ENCODE results near the gene TXNDC11.

The TXNDC11 gene

DNA sequence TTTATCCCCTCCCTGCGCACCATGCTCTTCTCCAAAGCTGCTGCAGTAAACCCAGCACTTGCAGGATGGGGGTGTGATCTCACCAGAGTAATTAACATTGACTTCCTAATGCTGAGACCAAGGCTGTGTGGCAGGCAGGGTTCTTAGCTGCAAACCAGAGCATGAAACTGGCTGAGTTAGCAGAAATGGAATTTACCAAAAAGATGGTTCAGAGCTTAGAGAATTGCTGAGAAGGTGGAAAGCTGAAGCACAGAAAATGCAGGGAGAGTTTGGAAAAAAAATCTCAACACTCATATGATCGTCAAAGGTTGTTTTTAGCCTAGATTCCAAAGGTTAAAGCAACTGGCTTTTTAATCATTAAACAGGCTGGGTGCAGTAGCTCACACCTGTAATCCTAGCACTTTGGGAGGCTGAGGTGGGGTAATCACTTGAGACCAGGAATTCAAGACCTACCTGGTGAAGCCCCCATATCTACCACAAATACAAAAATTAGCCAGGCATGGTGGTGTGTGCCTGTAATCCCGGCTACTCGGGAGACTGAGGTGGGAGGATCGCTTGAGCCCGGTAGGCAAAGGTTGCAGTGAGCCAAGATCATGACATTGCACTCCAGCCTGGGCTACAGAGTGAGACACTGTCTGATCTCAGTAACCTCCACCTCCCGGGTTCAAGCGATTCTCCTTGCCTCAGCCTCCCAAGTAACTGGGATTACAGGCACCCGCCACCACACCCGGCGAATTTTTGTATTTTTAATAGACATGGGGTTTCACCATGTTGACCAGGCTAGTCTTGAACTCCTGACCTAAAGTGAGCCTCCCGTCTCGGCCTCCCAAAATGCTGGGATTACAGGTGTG, 6.0 kb upstream of the TXNDC11 start:
- no peak for DNase-seq

DNA sequence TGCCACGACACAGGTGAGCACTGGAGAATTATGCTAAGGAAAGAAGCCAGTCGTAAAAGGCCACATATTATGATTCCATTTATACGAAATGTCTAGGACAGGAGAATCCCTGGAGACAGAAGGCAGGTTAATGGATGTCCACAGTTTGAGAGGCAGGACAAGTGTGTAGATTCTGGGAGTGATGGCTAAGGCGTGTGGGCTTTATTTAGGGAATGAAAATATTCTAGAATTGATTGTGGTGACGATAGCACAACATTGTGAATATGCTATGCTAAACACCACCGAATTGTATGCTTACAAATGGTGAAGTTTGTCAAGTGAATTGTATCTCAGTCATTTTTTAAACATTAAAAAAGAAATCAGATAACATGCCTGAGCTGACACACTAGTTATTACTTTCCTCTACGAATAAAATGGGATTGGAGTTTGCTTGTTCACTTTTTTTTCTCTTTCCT, 5.3 kb upstream of the TXNDC11 start:
- DNase-seq: no peak

DNA sequence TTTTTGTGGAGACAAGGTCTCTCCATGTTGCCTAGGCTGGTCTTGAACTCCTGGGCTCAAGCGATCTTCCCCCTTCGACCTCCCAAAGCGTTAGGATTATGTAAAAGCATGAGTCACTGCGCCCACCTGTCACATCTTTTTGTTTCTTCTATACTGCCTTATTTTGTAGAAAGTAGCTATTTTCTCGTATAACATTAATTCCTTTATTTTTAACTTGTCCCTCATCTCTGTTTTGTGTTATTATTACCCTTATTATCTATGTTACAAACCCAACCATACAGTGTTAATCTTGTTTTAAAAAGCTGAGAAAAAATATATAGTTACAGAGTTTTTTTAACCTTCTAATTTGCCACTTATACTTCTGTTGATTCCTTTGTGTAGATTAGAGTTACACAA, 1.4 kb upstream of the TXNDC11 start:
- no peak for DNase-seq

DNA sequence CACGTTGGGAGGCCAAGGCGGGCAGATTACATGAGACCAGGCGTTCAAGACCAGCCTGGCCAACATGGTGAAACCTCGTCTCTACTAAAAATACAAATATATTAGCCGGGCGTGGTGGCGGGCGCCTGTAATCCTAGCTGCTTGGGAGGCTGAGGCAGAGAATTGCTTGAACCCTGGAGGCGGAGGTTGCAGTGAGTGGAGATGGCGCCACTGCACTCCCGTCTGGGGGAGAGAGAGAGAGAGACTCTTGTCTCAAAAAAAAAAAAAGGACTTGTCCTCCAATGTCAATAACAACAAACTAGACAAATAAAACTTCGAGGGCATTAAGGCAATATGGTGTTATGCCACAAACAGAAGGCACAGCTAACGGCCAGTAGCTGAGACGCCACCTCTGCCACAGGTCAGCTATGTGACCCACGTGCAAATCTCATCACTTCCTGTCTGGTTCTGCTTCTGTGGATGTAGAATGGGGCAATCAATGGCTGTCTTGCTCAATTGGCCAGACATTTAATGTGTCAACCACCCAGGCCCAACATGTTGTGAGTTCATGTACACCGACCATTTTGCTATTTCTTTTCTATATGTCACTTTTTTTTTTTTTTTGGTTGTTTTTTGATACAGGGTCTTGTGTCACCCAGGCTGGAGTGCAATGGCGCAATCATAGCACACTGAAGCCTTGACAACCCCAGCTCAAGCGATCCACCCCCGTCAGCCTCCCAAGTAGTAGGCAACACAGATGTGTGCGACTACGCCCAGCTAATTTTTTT, 834 bp upstream of the TXNDC11 start:
- DNase-seq: no peak

DNA sequence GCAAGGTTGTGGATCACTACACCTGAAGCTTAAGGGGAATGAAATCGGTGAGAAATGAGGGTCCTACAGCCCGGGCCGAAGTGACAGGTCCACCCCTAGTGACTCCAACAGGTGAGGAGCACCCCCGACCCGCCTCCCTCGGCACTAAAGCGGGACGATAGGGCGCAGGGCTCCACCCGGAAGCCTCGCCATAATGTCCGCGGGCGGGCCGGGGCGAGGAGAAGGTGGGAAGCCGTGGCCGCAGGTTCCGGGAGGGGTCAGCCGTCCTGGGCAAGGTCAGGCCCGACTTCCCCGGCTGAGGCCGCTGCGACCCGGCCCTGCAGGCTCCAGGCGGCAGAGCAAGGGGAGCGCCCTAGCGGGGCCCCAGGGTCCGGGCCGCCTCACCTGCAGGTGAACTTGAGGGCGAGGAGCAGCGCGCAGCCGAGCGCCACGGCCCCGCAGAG, 543 bp downstream of the TXNDC11 start:
- DNase-seq: peak; percentile 7

DNA sequence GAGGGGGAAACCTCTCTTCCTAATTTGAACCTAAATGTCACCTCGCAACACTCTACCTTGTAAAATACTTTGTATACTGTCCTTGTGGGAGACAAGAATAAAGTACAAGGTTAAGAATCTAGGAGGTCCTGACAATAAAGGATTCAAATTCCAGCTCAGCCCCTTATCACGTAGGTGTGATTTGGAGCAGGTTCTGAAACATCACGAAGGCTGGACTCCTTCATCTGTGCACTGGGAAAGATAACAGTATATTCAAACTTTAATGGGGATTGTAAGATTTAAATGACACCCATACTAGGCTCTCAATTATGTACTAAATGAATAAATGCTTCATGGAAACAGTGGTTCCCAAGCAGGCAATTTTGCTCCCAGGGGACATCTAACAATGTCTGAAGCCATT, 2.1 kb downstream of the TXNDC11 start:
- peak; percentile 38 for DNase-seq

DNA sequence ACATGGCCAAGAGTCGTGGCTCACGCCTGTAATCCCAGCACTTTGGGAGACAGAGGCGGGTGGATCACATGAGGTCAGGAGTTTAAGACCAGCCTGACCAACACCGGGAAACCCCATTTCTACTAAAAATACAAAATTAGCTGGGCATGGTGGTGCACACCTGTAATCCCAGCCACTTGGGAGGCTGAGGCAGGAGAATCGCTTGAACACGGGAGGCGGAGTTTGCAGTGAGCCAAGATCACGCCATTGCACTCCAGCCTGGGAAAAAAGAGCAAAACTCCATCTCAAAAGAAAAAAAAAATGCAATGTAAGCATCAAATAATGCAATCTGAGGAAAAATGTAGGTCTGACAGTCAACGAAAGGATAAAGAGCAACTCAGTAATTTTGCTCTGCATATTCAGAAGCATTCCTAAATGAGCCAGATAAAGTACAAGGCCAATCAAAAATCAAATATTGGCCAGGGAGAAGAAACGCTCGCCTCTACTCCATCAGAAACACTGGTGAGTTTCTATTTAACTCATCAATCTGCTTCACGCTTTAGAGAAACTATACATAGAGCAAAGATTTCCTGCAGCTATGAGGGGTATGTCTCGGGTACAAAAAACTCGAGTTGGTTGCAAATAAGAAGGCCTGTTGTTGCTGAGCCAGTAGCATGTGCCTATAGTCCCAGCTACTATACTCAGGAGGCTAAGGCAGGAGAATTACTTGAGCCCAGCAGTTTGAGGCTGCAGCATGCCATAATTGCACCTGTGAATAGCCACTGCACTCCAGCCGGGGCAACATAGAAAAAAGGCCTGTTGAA, 3.7 kb downstream of the TXNDC11 start:
- no peak for DNase-seq

DNA sequence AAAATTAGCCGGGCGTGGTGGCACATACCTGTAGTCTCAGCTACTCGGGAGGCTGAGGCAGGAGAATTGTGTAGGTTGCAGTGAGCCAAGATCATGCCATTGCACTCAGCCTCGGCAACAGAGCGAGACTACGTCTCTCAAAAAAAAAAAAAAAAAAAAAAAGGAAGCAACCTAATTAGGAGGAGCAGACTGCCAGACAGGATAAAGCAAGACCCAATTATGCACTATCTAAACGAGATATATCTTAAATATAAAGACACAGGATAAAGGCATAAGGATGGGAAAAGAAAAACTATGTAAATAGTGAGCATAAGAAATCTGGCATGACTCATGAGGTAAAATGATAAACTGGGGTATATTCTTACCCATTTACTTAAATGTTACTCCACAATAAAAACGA, 4.9 kb downstream of the TXNDC11 start:
- no peak for DNase-seq

DNA sequence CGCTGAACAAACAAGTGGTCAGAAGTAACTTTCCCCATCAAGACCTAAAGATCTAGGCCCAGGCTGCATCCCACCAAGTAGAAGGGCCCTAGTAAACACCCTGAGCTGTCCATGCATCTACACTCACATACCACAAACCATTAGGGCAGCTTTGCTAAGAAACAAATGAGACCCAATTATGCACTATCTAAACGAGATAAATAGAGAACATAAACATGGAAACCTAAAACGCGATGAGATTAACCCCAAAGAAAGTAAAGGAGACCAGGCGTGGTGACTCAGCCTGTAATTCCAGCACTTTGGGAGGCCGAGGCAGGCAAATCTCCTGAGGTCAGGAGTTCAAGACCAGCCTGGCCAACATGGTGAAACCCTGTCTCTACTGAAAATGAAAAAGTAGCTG, 5.8 kb downstream of the TXNDC11 start:
- DNase-seq: no peak

DNA sequence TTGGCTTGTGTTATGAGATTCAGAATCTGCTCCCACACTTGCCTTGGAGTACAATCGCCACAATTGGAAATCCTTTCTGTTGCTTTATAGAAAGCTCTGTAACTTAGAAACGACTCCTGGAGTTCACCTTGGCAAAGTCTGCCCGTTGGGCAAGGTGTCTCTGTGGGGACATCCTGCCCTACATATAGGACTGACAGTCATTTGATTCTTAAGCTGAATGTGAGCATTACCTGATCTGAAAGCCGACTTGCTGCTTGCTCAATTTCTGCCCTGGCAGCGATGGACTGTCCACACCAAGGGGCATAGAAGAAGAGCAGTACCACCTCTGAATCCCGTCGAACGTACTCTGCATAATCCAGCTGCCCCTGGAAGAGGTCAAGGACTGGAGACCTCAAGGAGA, 6.9 kb downstream of the TXNDC11 start:
- no peak for DNase-seq

DNA sequence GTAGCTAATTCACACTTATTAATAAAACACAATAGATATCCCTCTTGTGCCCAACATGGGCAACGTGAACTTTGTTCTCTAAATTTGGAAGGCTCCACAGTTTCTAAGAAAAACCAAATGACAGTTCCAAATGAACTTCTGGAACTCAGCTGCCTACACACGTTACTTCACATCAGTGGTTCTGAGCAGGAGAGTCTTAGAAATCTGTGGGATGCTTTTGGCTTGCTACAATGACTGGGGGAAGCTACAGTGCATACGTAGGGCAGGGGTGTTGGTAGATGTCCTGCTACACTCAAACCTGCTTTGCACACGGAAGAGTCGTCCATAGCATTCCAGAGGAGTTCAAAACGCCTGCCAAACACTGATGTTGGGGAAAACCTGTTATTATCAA, 8.0 kb downstream of the TXNDC11 start:
- no peak for DNase-seq

DNA sequence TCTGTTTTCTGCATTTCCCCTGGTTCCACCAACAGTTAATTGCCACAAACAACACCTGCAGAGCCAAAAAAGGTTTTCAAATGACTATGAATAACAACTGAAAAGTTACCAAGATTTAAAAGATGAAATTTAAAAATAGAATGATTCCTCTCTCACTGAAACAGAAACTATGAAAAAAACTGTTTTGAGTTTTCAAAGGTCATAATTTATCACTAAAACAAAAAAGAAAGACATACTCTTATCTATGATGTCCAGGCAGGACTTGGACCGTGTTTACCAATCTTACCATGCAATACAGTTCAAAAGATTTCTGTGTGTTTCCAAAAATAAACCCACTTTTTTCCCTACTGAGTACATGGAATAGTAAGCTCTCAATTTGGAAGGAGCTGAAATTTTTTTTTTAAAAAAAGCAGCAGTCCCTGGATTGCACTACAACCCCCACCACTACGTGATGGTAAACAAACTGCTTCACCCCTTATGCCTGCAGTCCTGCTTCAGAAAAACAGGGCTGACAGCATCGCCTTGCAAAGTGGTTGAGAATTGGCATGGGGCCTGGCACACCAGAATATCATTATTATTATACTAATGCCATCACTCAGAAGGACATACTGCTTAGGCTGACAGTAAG, 8.5 kb downstream of the TXNDC11 start:
- DNase-seq: no peak

DNA sequence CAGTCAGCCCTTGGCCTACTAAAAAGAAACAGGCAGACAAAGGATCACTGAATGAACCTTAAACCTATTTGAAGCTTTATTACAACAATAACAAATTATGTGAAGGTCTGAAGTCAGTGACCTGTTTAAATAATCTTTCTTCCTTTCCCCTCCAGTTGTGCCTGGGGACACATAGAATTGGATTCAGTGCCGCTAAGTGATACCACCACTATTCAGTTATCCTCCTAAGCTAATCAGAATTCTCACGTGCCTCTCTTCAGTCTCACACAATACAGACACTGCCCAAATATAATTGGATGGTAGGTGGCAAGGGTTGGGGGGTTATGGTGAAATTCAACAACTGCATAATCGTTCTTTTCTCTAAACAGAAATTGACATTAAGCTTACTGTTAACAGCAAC, 11.4 kb downstream of the TXNDC11 start:
- DNase-seq: no peak

DNA sequence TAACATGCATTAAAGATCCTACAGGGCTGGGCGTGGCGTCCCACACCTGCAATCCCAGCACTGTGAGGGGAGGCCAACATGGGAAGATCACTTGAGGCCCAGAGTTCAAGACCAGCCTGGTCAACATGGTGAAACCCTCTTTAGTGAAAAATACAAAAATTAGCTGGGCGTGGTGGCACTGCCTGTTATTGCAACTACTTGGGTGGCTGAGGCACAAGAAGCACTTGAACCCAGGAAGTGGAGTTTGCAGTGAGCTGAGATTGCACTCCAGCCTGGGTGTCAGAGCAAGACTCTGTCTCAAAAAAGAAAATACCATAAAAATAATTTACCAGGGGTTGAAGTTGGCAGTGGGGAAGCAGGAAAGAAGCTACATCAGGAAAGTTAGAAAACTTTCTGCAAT, 12.9 kb downstream of the TXNDC11 start:
- DNase-seq: no peak

DNA sequence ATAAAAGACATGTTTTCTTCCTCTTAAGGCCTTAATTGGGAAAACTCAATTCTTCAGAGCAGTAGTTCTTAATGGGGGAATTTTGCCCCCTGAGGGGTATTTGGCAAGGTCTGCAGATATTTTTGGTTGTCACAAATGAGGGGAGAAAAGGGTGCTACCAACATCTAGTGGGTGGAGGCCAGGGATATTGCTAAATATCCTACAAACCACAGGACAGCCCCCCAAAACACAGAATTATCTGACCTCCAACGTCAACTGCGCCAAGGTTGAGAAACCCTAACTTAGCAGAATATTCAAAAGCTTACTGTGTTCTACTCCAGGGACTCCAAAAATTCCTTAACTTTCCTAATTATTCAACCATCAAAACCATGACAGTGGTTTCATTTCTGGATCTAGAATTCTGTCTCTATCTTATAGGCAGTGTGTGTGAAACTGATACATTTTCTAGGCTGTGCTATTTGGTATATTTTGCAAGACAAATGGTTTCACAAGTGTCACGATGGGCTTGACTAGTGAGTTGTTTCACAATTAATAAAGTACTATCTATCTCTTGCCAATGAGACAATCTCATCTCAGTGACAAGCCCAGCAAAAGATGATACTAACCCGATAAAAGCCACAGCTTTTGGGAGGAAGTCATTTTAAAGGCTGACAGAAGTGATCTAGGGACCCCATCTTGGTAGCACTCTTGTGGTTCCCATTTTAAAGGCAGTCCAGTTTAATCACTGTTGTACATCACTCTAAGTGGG, 14.7 kb downstream of the TXNDC11 start:
- no peak for DNase-seq

DNA sequence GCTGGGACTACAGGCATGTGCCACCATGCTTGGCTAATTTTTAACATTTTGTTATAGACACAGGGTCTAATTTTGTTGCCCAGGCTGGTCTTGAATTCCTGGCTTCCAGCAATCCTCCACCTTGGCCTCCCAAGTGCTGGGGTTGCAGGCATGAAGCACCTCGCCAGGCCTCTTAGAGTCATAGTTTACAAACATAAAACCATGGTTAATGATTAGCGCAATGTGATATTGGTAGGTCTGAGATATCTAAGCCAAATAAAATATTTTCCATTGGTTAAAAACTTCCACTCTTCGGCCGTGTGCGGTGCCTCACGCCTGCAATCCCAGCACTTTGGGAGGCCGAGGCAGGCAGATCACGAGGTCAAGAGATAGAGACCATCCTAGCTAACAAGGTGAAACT, 16.6 kb downstream of the TXNDC11 start:
- DNase-seq: no peak

DNA sequence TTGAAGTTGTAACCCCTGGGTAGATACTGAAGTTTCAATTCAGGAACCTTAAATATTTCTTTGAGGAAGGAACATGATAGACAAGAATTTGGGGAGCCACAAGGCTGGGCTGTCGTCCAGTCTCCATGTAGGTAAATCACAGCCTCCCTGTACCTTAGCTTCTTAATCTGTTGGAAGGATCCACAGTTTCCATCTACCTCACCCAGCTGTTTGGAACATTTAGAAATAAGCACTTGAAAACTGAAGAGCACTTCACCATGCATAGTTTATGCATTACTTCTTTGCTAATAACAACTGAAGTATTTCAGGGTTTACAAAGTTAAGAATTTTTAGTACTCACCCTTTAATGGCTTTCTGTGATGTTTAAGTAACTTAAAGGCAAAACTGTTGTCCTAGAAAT, 17.2 kb downstream of the TXNDC11 start:
- no peak for DNase-seq

DNA sequence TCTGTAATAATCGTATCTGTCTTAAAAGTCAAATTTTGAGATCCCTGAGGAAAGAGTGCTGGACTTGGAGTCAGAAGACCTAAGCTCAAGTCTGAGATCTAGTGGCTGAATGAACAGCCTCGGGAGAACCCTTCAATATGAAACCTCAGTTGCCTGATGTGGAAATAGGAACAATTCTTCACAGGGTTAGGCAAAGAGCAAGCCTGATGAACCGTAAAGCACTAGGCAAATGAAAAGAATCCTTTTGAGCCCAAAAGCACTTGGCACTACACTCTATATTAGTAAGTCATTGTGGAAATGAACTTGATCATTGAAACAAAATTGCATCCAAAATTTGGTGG, 20.2 kb downstream of the TXNDC11 start:
- DNase-seq: no peak

DNA sequence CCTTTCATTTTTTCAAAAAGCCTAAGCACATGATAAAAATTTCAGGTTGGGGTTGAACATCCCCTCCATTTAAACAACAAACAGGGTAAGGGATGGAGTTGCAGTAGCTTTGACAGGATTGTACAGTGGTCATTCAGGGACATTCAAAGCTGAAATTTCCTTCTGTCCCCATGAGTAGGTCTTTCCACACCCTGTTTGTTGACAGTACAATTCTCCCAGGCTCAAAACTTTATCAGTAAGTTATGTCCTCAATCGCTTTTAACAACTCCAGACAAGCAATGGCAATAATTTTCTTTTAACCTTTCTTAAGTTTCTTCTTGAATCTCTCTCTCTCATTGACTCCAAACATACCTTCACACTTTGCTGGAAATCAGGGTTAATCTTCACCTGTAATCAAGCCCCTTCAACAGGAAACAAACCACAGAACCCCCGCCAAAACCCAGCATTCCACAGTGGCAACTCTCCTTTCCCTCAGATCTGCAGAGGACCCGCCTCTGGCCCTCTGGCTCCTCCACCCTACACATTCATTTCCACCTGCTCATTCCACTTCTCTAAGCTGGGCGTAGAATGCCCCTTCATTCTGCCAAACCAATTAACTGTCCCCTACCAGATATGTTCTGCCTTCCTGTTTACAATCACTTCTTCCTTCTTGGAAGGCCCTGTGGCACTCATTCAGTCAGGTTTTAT, 20.7 kb downstream of the TXNDC11 start:
- DNase-seq: no peak

DNA sequence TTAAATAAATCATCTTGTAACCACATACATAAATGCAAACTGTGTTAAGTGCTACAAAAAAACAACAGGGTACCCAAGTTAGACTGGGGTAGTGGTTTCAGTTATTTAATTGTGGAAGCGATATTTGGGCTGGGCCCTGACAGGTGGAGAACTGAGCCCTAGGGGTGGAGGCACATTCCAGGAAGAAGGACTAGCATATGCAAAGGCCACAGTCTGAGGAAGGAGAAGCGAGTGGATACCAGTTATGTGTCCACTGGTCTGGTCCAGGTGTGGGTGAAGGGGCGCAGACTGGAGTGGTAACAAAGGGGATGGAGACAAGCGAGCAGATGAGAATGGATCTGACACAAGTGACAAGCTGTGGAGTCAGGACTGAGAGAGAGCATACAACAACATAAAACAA, 22.9 kb downstream of the TXNDC11 start:
- no peak for DNase-seq

DNA sequence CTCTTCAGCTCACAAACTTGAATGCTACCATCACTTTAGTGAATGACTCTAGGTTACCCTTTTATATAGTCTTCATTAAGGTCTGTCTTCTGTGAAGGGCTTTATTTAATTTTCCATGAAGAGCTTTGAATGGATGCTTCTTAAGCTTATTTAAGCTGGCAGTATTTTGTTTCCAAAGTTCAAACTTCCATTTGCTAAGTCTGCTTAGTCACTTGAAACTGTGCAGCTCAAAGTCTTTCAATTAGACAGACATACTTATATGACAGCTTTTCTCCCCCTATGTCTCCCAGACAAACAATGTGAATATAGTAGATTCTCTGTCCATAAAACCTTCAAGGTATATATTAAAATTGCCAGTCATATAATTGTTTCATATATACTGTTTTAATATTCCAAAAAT, 23.5 kb downstream of the TXNDC11 start:
- DNase-seq: no peak

DNA sequence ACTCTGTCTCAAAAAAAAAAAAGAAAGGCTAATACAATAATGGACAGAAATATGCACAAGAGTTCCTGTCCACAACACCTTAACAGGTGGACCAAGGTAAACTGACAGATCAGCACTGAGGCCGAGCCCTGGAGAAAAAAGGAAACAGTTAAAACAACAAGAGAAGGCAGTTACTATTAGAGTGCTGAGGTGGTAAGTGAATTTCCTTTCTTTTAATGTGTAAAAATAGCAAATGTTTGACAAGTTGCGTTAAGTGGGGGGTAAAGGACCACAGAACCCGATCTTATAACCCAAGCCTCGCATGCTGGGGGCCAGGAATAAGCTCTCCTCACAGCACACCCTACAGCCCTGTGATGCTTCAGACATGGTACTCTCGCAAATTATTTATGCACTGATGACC, 24.8 kb downstream of the TXNDC11 start:
- no peak for DNase-seq

Measured in NCI-H1436 (cell line).